Pancreas (tissue), 10 donors: ENCODE measurements around the gene PRKCB. TPM values are rescaled to one million over a fixed set of nuclear protein-coding genes. Genes with fewer than 3 reads are reported as not detected.
A peak's percentile ranks its signal among the peaks of the same experiment; 100 is the strongest.

ENCODE experiments used
- ATAC-seq, 4 donors: fragments of 200-7000 bp; cut with Tn5 transposase; one replicate each; pipeline versions ENCODE4 v1.8.0 to v1.9.1; 2020; ENCODE audit warnings: mild to moderate bottlenecking in 4 of 4, moderate library complexity in 4 of 4
- DNase-seq, 6 donors: peaks; one replicate each; pipeline ENCODE4 v3.0.0-alpha.2; 2020
- FAIRE-seq: peaks from 2 replicates; lab custom pipeline; 2012; peaks lifted over from hg19 to GRCh38; lab: Jason Lieb, UNC
- H3K27ac ChIP-seq, 4 donors: fragments of 200-600 bp; sonication (generic); 1 replicate in 3 of 4; 2 replicates in 1 of 4; pipeline versions ENCODE4 v1.5.0 to v1.8.0; 2020
- H3K27me3 ChIP-seq, 4 donors: fragments of 200-600 bp; one replicate each; pipeline ENCODE4 v1.8.0; 2021
- H3K36me3 ChIP-seq, 3 donors: fragments of 200-600 bp; sonication (generic) in 1 of 3; one replicate each; pipeline versions ENCODE4 v1.5.0 to v1.8.0; 2020 to 2021
- H3K4me1 ChIP-seq, 3 donors: fragments of 200-600 bp; one replicate each; pipeline ENCODE4 v1.8.0; 2021
- H3K4me3 ChIP-seq, 4 donors: fragments of 200-600 bp; sonication (generic) in 2 of 4; one replicate each; pipeline versions ENCODE4 v1.5.0 to v1.8.0; 2020 to 2021
- H3K9me3 ChIP-seq, 4 donors: fragments of 200-600 bp; one replicate each; pipeline ENCODE4 v1.8.0; 2021
- WGBS, 2 donors: extraction: QIAGEN DNeasy Blood & Tissue Kit; methylation state at CpG; one replicate each; pipeline ENCODE4 v1.1.7; 2013; 5-methylcytosine and 5-hydroxymethylcytosine counted together
- intact Hi-C, 3 donors: fragments of 100-400 bp; cut with DNase I; formaldehyde crosslinking; loops; one replicate each; pipeline versions ENCODE4 v1.11.1 to v1.14.2; 2022
- polyA plus RNA-seq, 2 donors: library from polyadenylated mRNA; stranded (reverse); fragments of 200-250 nt; gene quantifications; one replicate each; pipeline ENCODE4 v1.2.3, GENCODE V29; 2013
- total RNA-seq, 6 donors: library from RNA; stranded (reverse); fragmentation: NEBNext Ultra II Directional in 4 of 6; extraction: Animal tissue kit (Norgen Biotek cat#: 25700) in 4 of 6; gene quantifications; one replicate each; pipeline versions ENCODE4 v1.2.1 to v1.2.4, GENCODE V29; 2021 to 2023
- TF ChIP-seq, protein P1 (sequence below), 4 donors: fragments of 200-600 bp; sonication (generic) in 3 of 4; IDR thresholded peaks; one replicate each; pipeline versions ENCODE4 v1.5.0 to v1.8.0; 2021; ENCODE audit warnings: antibody characterized with exemption in 4 of 4
- donor health status: healthy with polysubstance abuse.
- donor health status: DM: no; HTN: no; CAD: no; lungs with moderate emphysema.
- donor health status: DM: no; HTN: no; CAD: no.
- donor health status: control.
- donor health status: control.
- donor health status: Bipolar disorder and iron deficiency.
- donor health status: DM: yes; HTN: yes; CAD: no.
- donor health status: DM: no; HTN: no; CAD: no.
- donor health status: DM: no; HTN: no; CAD: no.
- donor health status: DM: yes; HTN: yes; CAD: no.

The PRKCB gene
- total and polyA plus RNA-seq, 8 donors, result 0.19 to 4.3 (median 0.61) TPM

DNA sequence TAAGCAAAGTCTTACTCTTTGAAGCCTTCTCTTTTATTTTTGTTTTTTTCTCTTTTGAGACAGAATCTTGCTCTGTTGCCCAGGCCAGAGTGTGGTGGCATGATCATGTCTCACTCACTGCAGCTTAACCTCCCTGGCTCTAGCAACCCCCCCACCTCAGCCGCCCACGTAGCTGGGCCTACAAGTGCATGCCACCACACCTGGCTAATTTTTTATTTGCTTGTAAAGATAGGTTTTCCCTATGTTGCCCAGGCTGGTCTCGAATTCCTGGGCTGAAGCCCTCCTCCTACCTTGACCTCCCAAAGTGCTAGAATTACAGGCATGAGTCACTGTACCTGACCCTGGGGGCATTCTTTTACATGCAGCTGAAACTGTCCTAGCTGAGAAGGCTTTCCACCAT, 154.7 kb downstream of the PRKCB start:
- FAIRE-seq (no peak), ATAC-seq (no peak), DNase-seq (no peak)
- no peaks in the 10 kb centered on the region for H3K9me3 ChIP-seq
- TF ChIP-seq, protein P1, sequence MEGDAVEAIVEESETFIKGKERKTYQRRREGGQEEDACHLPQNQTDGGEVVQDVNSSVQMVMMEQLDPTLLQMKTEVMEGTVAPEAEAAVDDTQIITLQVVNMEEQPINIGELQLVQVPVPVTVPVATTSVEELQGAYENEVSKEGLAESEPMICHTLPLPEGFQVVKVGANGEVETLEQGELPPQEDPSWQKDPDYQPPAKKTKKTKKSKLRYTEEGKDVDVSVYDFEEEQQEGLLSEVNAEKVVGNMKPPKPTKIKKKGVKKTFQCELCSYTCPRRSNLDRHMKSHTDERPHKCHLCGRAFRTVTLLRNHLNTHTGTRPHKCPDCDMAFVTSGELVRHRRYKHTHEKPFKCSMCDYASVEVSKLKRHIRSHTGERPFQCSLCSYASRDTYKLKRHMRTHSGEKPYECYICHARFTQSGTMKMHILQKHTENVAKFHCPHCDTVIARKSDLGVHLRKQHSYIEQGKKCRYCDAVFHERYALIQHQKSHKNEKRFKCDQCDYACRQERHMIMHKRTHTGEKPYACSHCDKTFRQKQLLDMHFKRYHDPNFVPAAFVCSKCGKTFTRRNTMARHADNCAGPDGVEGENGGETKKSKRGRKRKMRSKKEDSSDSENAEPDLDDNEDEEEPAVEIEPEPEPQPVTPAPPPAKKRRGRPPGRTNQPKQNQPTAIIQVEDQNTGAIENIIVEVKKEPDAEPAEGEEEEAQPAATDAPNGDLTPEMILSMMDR (IDR thresholded peaks at IDR 0.05), result no peak
- WGBS, 2 donors, result 65 to 74% methylated on average over 3 of the region's 3 CpGs
- H3K27me3 ChIP-seq, result peaks cover 0 to 7% (median 0%) of the 10 kb centered on the region in 4 donors
- no peaks in the 10 kb centered on the region for H3K36me3 ChIP-seq
- H3K4me3 ChIP-seq, result no peak overlapping the region
- no peaks in the 10 kb centered on the region for H3K4me1 ChIP-seq
- intact Hi-C loops, result no loop called here
- no peak overlapping the region for H3K27ac ChIP-seq

DNA sequence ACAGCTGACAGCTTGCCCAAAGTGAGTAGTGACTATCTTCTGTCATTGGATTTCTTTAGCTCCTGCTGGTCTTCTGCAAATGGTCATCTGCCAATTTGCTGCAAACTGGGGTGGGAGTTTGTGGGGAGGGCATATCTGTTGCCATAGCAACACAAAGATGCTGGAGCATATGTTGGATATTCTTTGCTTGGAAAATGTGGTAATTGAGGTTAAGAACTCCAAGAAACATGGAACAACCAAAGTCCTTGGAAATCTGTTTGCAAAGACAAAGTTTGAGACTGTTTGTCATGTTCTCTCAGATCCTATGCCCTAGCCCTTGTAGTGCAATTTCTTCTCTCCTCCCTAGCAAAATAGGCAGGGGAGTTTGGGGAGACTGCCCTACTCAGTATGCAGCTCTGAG, 155.3 kb downstream of the PRKCB start:
- intact Hi-C loops, result no loop called here
- H3K27ac ChIP-seq, result no peak overlapping the region
- no peak overlapping the region for H3K4me3 ChIP-seq
- peaks cover 0 to 7% (median 0%) of the 10 kb centered on the region in 4 donors for H3K27me3 ChIP-seq
- H3K4me1 ChIP-seq, result no peaks in the 10 kb centered on the region
- DNase-seq, result no peak
- TF ChIP-seq, protein P1 (IDR thresholded peaks at IDR 0.05), result no peak
- no peaks in the 10 kb centered on the region for H3K9me3 ChIP-seq
- H3K36me3 ChIP-seq, result no peaks in the 10 kb centered on the region
- ATAC-seq, result no peak
- FAIRE-seq, result no peak

DNA sequence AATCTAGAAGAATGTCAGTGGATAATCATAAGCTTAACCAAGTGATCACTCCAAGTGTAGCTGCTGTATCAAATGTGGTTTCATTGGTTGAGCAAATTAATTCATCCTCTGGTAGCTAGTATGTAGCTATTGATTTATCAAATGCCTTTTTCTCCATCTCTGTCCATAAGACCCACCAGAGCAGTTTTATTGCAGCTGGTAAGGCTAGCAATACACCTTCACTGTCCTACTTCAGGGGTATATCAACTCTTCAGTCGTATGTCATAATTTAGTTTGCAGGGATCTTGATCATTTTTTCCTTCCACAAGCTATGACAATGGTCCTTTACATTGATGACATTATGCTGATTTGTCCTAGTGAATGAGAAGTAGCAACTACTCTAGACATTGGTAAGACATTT, 158.8 kb downstream of the PRKCB start:
- H3K27me3 ChIP-seq, result peaks cover 0 to 18% (median 0%) of the 10 kb centered on the region in 4 donors
- no peak overlapping the region for H3K27ac ChIP-seq
- FAIRE-seq, result no peak
- ATAC-seq, result no peak
- TF ChIP-seq, protein P1 (IDR thresholded peaks at IDR 0.05), result no peak
- intact Hi-C loops, result no loop called here
- H3K9me3 ChIP-seq, result no peaks in the 10 kb centered on the region
- no peaks in the 10 kb centered on the region for H3K36me3 ChIP-seq
- H3K4me3 ChIP-seq, result no peak overlapping the region
- no peaks in the 10 kb centered on the region for H3K4me1 ChIP-seq
- no peak for DNase-seq
- 70 to 82% methylated on average over 1 of the region's 1 CpG for WGBS, 2 donors

DNA sequence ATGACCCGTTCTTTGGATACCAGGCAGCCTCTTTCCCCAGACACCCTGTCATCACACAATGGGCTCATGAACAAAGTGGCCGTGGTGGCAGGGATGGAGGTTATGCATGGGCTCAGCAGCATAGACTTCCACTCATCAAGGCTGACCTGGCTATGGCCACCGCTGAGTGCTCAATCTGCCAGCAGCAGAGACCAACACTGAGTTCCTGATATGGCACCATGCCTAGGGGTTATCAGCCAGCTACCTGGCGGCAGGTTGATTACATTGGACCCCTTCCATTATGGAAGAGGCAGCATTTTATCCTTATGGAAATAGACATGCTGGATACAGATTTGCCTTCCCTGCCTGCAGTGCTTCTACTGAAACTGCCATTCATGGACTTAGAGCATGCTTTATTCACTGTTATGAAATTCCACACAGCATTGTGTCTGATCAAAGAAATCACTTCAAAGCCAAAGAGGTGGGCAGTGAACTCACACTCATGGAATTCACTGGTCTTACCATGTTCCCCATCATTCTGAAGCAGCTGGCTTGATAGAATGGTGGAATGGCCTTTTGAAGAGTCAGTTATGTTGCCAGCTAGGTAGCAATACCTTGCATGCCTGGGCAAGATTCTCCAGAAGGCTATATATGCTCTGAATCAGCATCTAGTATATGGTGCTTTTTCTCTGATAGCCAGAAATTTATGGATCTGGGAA, 160.6 kb downstream of the PRKCB start:
- WGBS, 2 donors, result 14 to 27% methylated on average over 4 of the region's 4 CpGs
- no peaks in the 10 kb centered on the region for H3K9me3 ChIP-seq
- FAIRE-seq, result no peak

DNA sequence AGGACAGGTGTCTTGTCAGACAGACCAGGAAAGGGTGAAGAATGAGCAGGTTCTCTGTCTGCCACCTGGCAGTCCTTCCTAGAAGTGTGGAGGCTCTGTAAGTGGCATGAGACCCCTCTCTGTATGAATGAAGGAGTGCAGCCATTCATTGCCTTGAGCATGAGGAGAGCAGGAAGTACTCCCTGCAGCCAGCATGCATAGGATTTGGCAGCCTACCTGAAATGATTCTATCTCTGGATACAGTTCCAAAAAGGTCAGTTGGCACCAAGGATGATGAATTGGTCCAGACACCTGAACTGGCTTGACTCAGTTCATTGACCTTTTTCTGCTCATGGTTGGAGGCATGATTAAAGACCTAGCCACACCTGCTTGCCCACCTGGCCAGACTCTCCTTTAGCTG, 163.0 kb downstream of the PRKCB start:
- H3K4me3 ChIP-seq, result no peak overlapping the region
- H3K27ac ChIP-seq, result no peak overlapping the region
- ATAC-seq (no peak), DNase-seq (no peak), FAIRE-seq (no peak)
- H3K4me1 ChIP-seq, result no peaks in the 10 kb centered on the region
- H3K9me3 ChIP-seq, result no peaks in the 10 kb centered on the region
- TF ChIP-seq, protein P1 (IDR thresholded peaks at IDR 0.05), result no peak
- H3K27me3 ChIP-seq, result peaks cover 0 to 11% (median 0%) of the 10 kb centered on the region in 4 donors
- intact Hi-C loops, result no loop called here
- no peaks in the 10 kb centered on the region for H3K36me3 ChIP-seq

More for the DNA sequence above, 160.6 kb downstream of the PRKCB start:
- no peak overlapping the region for H3K4me3 ChIP-seq
- peak in 5 of 6 donors; percentile 48 to 72 (median 59) for DNase-seq
- intact Hi-C loops, result no loop called here
- H3K27me3 ChIP-seq, result peaks cover 0 to 18% (median 0%) of the 10 kb centered on the region in 4 donors
- H3K4me1 ChIP-seq, result no peaks in the 10 kb centered on the region
- TF ChIP-seq, protein P1 (IDR thresholded peaks at IDR 0.05), result no peak
- ATAC-seq, result peak; percentile 54 to 91 (median 72)
- no peaks in the 10 kb centered on the region for H3K36me3 ChIP-seq
- no peak overlapping the region for H3K27ac ChIP-seq
